HG02970 (cell line): Measurements from ENCODE around the gene VMA21.

Source experiments
- ATAC-seq: cut with Tn5 transposase; IDR thresholded peaks from one replicate; pipeline ENCODE4 v1.9.1; 2021; ENCODE audit warnings: mild to moderate bottlenecking, moderate library complexity, moderate number of reproducible peaks; ENCODE audit not compliant: unreplicated experiment, low FRiP score

Gene VMA21, protein sequence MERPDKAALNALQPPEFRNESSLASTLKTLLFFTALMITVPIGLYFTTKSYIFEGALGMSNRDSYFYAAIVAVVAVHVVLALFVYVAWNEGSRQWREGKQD

DNA sequence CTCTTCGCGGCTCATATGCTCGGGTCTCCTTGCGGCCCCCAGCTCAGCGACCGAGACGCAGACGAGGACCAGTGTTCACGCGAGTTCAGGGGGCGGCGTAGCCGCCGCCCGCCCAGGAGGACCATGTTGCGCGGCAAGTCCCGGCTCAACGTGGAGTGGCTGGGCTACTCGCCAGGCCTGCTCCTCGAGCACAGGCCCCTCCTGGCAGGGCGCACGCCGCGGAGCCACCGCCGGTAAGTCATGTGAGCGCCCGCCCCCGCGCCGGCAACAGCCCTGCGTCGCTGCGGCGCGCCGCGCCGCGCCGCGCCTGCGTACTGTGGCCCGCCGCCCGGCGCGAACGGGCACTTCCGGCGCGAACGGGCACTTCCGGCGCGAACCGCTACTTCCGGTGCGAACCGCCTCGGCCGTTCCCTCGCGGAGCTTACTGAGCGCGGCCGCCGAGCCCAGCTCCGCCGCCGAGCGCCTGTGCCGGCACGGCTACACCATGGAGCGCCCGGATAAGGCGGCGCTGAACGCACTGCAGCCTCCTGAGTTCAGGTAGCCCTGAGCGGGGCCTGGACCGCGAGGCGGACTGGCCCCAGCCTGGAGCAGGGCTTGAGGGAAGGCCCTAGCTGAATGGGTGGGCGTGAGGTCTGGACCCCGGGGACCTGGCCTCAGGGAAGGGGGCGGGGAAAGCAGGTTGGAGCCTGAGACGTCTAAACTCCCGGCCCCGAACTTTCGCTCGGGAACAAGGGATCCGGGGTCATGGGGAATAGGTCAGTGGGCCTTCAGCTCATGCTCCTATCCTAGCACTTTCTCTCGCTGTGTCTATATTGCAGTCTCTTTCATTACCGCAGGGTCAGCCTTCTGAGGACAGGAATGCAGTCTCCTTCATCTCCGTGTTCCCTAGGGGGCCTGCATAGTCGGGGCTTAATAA, at the start of gene VMA21:
TSS of gene VMA21 (plus strand) at position 382 of the 916 bp plus-strand sequence. CDS start at position 485, 103 bp downstream.
- ATAC-seq: peak; percentile 90

DNA sequence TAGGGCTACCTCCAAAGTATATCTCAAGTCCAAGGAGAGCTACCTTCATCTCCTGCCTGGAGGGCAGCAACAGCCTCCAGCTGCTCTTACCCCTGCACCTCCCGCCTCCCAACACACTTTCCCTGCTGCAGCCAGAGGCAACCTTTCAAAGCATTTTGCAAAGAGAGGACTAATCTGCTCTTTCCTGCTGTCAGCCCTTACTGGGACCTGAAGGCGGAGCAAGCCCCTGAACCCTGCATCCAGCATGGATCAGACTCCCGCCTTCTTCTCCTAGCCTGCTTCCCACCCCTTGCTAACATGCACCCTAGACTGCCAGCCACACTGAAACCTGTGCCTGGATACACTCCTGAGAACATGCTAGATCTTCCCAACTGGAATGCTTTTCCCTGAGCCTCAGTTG, 37.7 kb upstream of the VMA21 start:
- ATAC-seq: no peak

DNA sequence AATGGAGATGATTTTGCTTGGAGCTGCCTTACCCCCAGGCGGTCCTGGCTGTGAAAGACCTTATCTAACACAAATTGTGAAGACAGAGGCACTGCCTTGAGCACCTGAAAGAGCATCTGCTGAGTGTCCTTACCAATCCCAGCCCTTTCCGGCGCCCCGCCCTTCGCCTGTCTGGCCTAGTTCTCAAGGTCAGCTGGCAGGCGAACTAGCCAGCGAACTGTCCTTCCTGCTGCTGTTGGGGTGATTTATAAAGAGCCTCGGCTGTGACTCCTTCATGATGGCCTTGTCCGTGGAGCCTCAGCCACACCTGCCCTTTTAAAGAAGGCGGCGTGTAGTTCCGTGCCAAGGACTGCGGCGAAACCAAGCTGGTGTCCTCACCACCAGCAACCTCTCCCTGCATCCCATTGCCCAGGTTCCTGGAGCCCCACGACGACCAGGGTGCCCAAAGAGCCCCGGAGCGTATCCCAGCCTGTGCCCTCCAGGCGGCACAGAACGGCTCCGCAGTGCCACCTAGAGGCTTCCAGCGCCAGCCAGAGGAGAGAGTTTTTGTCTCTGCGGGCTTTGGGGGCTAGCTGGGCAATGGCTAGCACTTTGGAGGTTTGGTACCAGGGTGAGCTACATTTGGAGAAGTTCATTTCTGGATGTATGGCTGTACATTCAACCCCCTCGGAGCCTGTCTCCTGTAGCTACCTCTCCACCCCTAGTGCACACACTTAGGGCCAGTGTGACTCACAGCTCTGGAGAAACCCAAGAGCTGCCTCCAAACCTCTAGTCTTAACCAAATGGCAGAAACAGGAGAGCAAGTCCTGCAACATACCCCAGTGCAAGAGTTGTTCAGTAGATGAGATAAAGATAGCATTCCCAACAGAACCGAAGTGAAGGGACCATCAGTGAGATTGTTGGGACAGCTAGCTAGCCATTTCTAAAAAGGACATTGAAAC, 36.8 kb upstream of the VMA21 start:
- peak; percentile 62 for ATAC-seq

DNA sequence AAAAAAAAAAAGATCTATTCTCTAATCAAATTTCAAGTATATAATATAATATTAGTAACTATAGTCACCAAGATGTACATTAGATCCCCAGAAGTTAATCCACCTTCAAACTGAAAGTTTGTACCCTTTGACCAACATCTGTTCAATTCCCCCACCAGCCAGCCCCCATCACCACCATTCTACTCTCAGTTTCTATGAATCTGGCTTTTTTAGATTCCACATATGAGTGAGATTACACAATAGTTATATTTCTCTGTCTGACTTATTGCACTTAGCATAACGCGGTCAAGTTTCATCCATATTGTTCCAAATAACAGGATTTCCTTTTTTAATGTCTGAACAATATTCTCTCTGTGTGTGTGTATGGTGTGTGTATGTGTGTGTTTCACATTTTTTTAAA, 33.7 kb upstream of the VMA21 start:
- ATAC-seq: no peak

DNA sequence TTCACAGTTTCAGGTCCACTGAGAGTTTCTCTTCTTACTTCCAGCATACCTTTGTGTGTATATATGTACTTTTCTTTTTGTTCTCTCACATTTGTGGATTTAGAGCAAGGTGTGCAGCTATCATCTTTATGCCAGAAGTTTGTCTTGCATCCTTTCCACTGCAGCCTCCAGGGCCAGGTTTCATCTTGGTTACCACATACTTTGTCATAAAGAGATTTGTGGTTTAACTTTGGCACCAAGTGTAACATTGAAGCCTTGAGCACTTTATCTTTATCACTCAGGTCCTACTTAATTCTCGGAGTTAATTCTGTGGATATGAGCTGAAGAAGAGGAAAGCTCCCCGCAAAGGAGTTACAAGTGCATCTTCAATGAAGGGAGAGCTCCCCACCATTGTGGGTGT, 31.4 kb upstream of the VMA21 start:
- no peak for ATAC-seq

DNA sequence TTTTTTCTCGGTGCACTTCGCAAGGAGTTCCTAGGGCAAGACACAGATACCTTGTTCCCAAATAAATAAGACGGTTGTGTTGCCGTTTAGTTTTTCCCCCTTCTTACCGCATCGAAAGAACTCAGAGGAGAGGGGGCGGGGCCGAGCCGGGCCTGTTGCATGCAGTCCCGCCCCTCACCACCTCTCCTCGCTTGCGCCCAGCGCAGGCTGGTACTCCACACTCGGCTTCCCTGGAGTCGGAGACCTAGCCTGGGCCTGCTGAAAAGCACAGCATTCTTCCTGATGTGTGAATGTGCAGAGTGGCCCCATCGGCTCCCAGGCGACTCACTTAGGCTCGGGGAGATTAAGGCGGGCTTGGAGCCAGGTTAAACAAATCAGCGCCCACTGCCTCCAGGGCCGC, 26.1 kb upstream of the VMA21 start:
- no peak for ATAC-seq

DNA sequence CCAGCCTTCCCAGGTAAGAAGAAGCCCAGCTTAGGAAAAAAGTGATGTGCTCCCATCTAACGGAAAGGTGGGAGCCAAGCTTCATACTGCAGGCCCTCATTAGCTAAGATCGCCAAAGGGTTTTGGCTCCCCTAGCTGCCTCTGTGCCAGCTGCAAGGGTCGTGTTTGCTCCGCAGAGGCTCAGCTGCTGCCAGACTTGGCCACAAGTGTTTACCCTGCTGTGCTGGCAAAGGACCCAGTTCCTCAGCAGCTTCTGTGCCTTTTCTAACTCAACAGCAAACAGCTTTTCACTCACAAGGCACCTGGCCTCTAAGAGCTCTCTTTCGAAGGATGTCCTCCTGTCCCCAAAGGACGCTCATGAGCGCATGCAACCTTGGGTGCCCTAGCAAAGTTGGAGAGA, 12.2 kb upstream of the VMA21 start:
- ATAC-seq: no peak

DNA sequence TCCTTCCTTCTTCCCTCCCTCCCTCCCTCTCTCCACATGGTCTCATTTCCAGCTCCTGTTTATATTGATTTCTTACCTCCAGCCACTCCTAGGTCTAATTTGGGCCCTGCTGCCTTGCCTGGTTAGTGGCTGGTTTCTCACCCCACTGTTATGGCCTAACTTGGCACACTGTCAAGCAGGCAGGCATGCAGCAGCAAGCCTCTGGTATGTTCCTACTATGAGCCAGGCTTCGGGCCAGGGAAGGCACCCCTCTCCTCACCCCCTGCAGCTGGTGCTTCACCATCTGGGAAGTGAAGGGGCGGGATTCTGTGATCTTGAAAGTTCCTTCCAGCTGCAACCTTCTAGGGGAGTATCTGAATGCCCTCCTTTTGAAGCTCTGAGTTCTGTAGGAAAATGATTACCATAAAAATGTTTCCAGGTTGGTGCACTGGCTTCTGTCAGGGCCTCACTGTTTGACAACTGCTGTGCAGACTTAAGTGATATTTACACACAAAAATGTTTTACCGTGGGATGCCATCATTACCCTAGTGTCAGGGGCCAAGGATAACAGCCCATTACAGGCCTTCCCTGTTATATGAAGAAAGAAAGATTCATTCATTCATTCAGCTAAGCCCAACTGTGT, 10.1 kb upstream of the VMA21 start:
- no peak for ATAC-seq

DNA sequence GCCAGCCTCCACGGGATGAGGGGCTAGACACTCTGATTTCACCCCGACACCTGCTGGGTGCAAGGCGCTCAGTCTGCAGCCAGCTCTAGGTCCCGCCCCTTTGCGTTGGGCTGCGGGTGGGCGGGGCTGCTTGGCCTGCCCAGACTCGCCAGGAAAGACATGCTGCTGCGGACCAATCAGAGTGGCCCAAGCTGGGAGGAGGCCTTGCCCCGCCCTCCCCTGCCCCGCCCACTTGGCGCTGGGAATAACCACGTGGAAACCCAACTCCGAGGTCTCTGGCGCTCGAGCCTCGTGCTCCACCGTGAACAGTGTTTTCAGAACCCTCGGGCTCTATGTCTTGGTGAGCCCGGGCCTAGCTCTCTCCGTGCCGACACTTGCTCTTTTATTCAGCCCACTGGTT, 5.3 kb upstream of the VMA21 start:
- no peak for ATAC-seq

DNA sequence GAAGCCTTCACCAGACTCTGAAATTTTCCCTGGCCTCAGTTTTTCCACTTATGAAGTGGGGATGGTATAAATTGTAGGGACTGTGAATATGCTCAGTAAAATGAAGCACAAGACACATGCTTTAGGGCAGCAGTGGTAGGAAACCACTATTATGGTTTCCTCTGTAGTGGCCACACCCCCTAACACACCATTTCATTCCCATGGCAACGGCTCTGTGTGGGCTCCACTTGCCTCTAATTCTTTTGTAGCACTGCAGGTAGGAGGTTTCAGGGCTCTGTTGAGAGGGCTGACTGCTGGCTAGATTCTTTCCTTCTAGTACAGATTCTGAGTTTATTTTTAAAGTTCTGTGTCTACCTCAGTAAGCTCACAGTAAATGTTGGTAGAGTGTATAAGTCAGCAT, 3.5 kb upstream of the VMA21 start:
- ATAC-seq: peak; percentile 26

DNA sequence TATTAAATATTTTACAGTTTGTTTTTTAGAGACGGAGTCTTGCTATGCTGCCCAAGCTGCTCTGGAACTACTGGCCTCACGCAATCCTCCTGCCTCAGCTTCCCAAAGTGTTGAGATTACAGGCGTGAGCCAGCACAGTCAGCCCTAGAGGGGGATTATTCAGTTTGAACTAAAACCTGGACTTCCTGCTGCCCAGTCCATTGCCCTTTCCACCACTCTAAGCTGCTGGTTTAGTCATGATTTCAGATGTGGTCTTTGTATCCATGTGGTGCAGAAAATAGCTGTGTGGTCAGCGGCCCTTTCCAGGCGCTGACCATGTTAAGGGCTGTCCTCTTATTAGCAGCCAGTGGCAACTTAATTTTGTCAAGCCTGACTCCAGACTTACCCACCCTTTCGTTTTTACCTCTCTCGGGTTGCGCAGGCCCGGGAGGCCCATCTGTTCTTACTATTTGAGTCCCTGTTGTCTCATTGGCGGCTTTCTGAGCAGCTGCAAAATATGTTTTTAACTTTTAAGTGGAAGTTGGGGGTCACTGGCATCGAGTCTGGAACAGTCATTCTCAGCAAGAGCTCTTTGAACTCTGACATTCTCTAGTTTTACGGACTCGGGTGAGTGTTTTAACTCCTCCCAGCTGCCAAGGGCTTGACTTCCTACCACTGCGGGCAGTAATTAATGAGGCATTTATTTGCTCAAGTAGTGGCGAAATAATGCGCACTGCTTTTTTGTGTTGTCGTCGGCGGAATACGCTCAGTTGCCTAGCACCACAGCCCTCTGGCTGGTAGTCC, 773 bp upstream of the VMA21 start:
- peak; percentile 24 for ATAC-seq

DNA sequence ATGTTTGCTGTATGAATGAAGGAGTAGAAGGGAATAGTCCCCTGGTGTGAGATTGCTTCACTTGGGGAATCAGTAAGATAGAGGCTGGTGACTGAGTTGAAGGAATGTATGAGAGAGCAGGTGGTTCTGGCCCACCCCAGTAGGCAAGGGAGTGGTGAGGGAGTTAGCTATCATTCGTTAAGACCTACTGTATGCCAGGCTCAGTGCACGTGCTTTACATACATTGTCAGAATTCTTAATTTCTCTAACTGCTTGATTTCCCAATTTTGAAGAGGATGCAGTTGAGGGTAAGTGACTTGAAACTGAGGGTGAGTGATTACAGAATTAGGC, 700 bp downstream of the VMA21 start:
- ATAC-seq: no peak

DNA sequence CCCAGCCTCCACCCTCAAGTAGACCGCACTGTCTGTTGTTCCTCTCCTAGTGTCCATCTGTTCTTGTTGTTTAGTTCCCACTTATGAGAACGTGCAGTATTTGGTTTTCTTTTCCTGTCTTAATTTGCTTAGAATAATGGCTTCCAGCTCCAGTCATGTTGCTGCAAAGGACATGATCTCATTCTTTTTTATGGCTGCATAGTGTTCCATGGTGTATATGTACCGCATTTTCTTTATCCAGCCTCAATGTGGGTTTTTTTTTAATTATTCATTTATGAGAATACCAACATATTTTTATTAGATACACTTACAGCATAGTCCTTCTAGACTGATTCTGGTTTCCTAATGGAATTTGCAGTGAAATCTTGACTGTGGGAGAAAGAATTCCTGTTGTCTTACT, 1.3 kb downstream of the VMA21 start:
- ATAC-seq: no peak

DNA sequence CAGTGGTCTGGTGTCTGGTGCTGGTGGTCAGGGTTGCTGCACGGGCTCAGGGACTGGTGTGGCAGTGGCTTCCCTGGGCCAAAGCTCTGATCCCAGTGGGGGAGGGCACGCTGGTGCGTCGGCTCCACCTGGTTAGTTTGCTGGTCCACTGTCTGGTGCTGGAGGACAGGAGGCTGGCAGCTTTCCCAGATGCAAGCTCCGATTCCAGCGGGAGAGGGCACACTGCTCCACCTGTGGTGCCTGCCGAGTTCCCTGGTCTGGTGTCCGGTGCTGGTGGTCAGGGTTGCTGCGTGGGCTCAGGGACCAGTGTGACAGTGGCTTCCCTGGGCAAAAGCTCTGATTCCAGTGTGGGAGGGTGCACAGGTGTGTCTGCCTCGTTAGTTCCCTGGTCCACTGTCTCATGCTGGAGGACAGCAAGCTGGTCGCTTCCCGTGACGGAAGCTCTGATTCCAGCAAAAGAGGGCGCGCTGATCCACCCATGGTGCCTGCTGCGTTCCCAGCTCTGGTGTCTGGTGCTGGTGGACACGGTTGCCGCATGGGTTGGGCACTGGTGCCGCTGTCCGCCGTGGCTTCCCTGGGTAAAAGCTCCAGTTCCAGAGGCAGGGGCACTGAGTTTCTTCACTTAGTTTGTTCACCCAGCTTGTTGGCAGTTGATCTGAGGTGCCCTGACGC, 5.8 kb downstream of the VMA21 start:
- ATAC-seq: no peak

DNA sequence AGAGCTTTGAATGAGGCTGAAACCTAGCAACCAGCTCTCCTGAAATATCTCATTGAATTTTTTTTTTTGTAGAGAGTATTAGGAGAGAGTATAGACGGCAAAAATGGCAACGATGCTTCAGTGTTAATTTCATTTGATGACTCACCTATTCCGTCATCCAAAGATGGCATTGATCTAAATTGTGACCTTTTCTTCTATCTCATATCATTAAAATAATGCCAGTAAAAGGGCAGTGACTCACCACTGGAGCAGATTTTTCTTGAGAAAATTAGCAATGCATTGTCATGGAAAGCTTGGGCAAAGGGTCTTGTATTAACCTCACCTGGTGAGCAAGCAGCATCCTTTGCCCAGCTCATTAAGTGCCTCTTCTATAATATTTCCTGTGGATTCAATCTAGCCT, 19.6 kb downstream of the VMA21 start:
- ATAC-seq: no peak

DNA sequence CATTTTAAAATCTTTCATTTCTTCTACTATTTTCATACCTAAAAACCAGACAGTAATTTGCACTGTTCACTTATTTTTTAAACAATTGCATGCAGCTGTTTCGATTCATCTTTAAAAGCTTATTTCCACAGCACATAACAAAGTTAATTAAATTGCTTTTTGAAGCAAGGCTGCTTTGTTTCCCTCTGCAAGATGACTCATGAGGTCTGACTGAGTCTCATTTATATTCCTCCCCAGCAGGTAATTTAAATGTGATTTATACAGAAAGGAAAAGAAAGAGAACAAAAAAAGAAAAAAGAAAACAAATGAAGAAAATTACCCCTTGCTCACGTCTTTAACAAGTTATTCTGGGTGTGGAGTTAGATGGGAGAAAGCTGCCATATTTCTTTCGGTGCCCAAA, 22.8 kb downstream of the VMA21 start:
- ATAC-seq: no peak

DNA sequence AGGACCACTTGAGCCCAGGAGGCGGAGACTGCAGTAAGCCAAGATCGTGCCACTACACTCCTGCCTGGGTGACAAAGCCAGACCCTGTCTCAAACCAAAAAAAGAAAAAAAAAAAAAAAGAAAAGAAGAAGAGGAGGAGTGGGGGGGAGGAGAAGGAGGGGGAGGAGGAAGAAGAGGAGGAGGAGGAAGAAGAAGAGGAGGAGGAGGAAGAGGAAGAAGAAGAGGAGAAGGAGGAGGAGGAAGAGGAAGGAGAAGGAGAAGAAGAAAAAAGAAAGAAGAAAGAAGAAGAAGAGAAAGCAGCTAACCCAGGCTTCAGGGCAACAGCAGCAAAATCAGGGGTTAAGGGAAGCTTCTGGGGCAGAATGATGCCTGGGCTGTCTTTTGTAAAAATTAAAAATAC, 27.5 kb downstream of the VMA21 start:
- ATAC-seq: no peak

DNA sequence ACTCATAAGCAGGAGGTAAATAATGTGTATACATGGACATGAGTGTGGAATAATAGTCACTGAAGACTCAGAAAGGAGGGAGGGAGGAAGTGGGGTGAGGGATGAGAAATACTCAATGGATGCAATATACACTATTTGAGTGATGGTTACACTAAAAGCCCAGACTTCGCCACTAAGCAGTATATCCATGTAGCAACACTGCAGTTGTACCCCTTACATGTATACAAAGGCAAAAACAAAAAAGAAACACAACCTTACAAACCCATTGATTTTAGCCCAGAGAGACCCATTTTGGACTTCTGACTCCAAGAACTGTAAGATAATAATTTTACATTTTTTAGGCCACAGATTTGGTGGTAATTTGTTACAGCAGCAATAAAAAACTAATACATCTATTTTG, 51.5 kb downstream of the VMA21 start:
- no peak for ATAC-seq

DNA sequence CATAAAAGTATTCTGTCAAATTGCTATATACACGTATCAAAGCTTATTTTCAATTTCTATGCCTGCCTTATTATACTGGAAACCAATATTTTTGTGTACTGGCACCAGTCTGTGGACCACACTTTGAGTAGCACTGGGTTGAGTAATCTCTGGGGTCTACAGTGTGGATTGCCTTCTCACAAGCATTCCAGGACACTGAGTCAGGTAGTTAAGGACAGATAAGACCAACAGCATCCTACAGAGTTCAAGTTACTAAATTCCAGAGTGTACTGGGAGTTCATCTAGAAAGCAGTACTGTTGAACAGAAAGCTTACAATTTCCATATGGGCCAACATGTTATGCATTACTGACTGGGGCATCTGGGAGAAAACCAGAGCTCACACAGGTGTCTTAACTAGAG, 61.8 kb downstream of the VMA21 start:
- ATAC-seq: no peak
